HEK293T (cell line): ENCODE results near the gene CTNNA2.

ENCODE experiments used
- FOXK2 ChIP-seq: fragments of 450-650 bp; IDR thresholded peaks from 2 replicates; pipeline ENCODE4 v1.6.1; 2016; ENCODE audit warnings: mild to moderate bottlenecking
- HDGF ChIP-seq: fragments of 450-650 bp; IDR thresholded peaks from 2 replicates; pipeline ENCODE4 v1.6.1; 2017; ENCODE audit warnings: antibody characterized with exemption, borderline replicate concordance
- L3MBTL2 ChIP-seq: fragments of 450-650 bp; conservative IDR thresholded peaks from 2 replicates; pipeline ENCODE4 v1.6.1; 2016; ENCODE audit warnings: mild to moderate bottlenecking
- SP1 ChIP-seq: fragments of 450-650 bp; IDR thresholded peaks from 2 replicates; pipeline ENCODE4 v1.6.1; 2017
- SUZ12 ChIP-seq: fragments of 450-650 bp; IDR thresholded peaks from 2 replicates; pipeline ENCODE4 v1.6.1; 2016; ENCODE audit warnings: mild to moderate bottlenecking
- TARDBP ChIP-seq: fragments of 450-650 bp; IDR thresholded peaks from 2 replicates; pipeline ENCODE4 v1.6.1; 2016

- no peak for TF ChIP-seq SP1
- no peak for TF ChIP-seq TARDBP
- TF ChIP-seq L3MBTL2 = no peak
- TF ChIP-seq FOXK2 = no peak
- no peak for TF ChIP-seq SUZ12
- TF ChIP-seq HDGF = no peak
These were observed 152.2 kb downstream of the CTNNA2 start for GRCh38 chr2:79665091-79665490.
